ENCODE data around the gene MLST8.

MLST8 gene

DNA sequence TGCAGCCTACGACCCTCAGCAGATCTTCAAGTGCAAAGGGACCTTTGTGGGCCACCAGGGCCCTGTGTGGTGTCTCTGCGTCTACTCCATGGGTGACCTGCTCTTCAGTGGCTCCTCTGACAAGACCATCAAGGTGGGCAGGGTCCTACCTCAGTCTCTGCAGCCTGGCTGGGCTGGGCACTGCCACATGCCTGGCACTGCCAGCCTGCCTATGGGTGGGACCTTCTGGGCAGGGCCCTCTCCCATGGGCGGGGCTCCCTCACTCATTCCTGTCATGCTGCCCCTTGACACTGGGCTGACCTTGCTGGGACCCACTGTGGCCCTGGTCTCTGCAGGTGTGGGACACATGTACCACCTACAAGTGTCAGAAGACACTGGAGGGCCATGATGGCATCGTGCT lies 31.3 kb upstream of the MLST8 start:
- DNase-seq = no peak

- no peak for DNase-seq
Observed at GRCh38 chr16:2174396-2175131, 30.7 kb upstream of the MLST8 start.

DNA sequence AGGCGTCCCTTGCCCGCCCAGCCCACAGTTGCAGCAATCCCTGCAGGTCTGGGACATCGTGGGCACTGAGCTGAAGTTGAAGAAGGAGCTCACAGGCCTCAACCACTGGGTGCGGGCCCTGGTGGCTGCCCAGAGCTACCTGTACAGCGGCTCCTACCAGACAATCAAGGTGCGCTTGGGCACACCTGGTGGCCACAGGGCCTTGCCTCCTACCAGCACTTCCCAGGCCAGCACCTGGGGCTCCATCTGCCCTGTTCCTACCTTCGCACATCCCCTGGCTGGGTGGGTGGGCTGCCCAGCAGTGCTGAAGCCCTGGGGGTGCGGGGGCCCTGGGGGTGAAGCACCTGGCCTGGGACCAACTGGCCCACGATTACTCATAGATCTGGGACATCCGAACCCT lies 29.8 kb upstream of the MLST8 start:
- DNase-seq = no peak

- DNase-seq = no peak
Observed at GRCh38 chr16:2176047-2176446, 29.2 kb upstream of the MLST8 start.

- DNase-seq = no peak
Observed at GRCh38 chr16:2177101-2177500, 28.2 kb upstream of the MLST8 start.

GRCh38 chr16:2177561-2177960 lies 27.7 kb upstream of the MLST8 start:
- DNase-seq = no peak

- DNase-seq = peak in 1 of 2 donors; percentile 23
Observed at GRCh38 chr16:2178321-2179106, 26.7 kb upstream of the MLST8 start.

- no peak for DNase-seq
Observed at GRCh38 chr16:2179107-2179501, 26.1 kb upstream of the MLST8 start.

DNA sequence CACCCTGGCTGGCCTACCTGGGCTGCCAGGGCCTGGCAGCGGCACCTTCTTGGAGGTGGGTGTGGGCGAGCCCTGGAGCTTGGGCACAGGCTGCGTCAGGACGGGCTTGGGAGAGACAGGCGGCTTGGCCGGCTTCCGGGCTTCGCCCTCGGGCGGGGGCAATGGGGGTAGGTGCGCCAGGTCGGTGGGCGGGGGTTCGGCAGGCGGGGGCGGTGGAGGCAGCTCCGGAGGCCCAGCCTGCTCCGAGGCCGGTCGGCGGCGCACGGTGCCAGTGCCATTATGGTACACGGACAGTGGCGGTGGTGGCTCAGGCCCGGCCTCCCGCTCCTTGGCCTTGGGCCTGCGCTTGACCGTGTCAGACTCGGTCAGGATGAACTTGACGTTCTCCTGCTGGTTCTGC lies 25.7 kb upstream of the MLST8 start:
- no peak for DNase-seq

- no peak for DNase-seq
Observed at GRCh38 chr16:2180461-2180860, 24.8 kb upstream of the MLST8 start.

DNA sequence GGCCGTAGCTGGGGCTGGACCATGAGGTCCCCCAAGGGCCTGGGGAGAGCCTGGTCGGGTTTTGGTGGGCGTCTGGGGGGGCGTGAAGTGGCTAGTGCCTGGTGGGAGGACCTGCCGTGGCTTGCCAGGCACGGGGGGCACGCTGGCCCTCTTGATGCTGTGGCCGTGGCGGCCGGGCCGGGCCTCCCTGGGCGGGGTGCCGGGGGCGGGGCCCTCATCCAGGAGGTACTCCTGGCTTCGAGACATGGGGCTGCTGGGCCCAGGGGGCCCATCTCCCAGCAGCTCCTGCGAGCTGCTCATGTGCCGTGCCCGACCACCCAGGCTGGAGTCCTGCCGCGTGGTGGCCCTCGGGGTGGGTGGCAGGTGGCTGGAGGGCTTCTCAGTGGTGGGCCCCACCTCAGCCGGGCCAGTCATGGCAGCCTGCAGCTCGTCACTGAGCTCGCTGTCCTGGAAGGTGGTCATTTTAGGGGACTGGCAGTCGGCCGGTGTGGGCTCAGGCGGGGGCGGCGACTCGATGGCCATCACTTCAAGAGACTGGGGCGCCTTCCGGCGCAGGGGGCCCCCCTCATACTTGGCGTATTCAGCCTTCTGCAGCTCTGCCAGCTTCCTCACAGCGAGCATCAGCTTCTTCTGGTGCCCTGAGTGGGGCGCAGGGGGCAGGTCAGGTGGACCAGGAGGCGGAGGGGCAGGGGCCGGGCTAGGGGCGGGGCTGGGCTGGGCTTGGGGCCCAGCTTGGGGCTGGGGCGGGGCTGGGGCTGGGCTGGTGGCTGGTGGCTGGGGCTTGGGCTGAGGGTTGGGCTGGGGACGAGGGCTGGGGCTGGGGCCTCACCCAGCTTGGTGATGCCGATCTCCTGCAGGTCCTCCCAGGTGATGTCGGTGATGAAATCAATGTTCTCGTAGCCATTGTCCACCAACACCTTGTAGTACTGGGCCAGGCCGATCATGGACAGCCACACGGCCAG lies 24.0 kb upstream of the MLST8 start:
- no peak for DNase-seq

DNA sequence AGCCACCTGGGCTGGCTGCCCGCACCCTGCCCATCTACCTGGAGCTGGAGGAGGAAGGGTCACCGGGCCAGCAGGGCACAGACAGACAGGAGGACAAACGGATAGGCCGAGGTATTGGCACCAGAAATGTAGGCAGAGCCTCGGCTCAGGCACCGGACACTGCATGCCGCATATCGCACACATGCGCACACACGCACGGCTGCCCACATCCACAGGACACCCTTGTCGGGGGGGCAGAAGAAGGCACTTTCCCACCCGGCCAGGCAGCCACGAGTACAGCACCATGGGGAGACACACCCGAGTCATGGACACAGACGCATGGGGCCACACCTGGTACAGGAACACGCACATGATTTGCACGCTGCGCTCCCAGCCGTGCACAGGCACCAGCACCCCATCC lies 23.3 kb upstream of the MLST8 start:
- DNase-seq = no peak

- DNase-seq = no peak
Observed at GRCh38 chr16:2183671-2184070, 21.6 kb upstream of the MLST8 start.

DNA sequence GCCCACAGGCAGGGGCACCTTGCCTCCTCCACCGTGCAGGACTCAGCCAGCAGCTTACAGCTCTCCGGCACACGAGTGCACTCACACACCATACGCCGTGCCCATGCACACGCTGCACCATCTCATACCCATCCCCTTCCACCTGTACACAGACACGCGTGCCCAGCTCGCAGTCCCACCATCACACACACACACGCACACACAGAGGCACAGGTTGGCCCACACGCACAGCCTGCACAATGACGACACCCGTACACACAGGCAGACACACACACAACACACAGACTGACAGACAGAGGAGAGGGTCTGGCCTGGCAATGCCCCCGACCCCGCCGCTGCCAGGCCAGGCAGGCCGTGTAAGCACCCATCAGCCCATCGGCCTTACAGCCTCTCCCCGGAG lies 20.9 kb upstream of the MLST8 start:
- DNase-seq = no peak

- no peak for DNase-seq
Observed at GRCh38 chr16:2184962-2185361, 20.3 kb upstream of the MLST8 start.

DNA sequence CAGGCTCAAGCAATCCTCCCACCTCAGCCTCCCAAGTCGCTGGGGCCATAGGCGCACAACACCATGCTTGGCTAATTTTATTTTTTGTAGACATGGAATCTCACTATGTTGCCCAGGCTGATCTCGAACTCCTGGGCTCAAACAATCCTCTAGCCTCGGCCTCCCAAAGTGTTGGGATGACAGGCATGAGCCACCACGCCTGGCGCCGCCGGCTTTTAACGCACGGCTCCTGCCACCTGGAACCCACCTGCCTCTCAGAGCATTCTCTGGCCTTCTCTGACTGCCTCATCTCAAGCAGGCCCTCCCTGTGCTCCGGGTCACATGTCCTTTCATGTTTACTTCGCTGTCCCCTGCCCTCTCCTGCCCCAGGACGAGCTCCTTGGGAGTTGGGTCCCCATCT lies 19.2 kb upstream of the MLST8 start:
- DNase-seq = no peak

DNA sequence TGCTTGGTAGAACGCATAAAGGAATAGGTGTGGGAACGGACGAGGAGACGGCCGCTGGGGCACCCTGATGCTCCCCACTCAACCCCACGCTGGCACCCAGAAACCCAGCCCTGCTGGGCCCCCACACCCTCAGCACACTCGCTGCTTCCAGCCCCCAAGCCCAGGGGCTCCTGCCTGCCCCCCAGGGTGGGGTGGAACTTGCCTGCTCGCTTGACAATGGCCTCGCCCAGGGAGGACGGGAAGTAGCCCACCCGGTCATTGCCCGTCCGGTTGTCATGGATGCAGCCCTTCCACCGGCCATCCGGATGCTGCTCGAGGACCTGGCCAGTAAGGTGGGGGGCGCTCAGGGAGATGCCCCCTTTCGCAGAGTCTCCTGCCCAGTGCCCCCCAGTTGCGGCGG lies 18.7 kb upstream of the MLST8 start:
- DNase-seq = no peak

DNA sequence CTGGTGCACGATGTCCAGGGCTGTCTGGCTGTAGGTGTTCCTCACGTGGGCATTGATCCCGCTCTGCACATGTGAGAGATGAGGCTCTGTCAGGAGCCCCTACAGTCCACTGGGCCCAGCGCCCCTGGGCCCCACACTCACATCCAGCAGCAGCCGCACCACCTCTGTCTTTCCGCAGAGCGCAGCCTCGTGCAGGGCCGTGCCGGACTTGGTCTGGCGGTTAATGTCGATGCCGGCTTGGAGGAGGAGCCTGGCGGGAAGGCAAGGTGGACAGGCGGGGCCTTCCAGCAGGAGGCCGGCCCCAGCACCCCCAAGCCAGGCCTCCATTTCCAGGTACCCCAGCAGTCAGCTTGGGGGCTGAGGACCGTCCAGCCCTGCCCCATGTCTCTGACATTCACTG lies 18.0 kb upstream of the MLST8 start:
- no peak for DNase-seq

GRCh38 chr16:2188395-2188794 lies 16.9 kb upstream of the MLST8 start:
- no peak for DNase-seq

DNA sequence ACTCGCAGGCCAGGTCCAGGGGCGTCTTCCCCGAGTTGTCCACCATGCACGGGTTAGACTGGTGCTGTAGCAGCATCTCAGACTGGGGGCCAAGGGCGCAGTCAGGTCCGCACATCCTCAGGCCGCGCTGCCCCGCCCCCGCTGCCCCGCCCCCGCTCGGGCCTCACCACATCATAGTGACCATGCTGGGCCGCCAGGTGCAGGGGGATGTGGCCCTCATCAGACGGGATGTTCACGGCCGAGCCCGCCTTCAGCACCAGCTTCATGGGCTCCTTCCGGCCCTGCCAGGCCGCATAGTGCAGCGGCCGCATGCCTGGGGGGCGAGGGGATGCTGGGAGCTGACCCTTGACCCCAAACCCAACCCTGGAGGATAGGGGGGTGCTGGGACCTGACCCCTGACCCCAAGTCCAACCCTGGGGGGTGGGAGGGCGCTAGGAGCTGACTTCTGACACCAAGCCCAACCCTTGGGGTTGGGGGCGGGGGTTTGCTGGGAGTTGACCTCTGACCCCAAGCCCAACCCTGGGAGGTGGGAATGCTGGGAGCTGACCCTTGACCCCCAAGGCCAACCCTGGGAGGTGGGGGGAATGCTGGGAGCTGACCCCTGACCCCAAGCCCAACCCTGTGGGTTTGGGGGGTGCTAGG lies 15.9 kb upstream of the MLST8 start:
- DNase-seq = no peak

- DNase-seq = no peak
Observed at GRCh38 chr16:2190002-2190658, 15.1 kb upstream of the MLST8 start.
